Neural cell (in vitro differentiated cells): ENCODE measurements around the gene GMPPA.

ENCODE experiments used
- MXI1 ChIP-seq: fragments of 450-650 bp; conservative IDR thresholded peaks from 2 replicates; pipeline ENCODE4 v1.6.1; 2014; ENCODE audit warnings: antibody characterized with exemption, mild to moderate bottlenecking; ENCODE audit not compliant: poor library complexity, severe bottlenecking
- POLR2AphosphoS5 ChIP-seq: IDR thresholded peaks from 2 replicates; pipeline ENCODE4 v1.6.1; 2012
- RAD21 ChIP-seq: fragments of 450-650 bp; conservative IDR thresholded peaks from 2 replicates; pipeline ENCODE4 v1.6.1; 2014; ENCODE audit warnings: antibody characterized with exemption, mild to moderate bottlenecking, moderate library complexity
- SMC3 ChIP-seq: fragments of 450-650 bp; conservative IDR thresholded peaks from 2 replicates; pipeline ENCODE4 v1.6.1; 2014; ENCODE audit warnings: antibody characterized with exemption, mild to moderate bottlenecking, moderate library complexity; ENCODE audit not compliant: poor library complexity
- TF ChIP-seq, protein P1 (sequence below): fragments of 450-650 bp; IDR thresholded peaks from 2 replicates; pipeline ENCODE4 v1.5.1; 2014; ENCODE audit warnings: antibody characterized with exemption, mild to moderate bottlenecking, moderate library complexity; ENCODE audit not compliant: poor library complexity, severe bottlenecking
- TF ChIP-seq, protein P2 (sequence below): IDR thresholded peaks from 2 replicates; pipeline ENCODE4 v1.6.1; 2012; ENCODE audit warnings: borderline replicate concordance

DNA sequence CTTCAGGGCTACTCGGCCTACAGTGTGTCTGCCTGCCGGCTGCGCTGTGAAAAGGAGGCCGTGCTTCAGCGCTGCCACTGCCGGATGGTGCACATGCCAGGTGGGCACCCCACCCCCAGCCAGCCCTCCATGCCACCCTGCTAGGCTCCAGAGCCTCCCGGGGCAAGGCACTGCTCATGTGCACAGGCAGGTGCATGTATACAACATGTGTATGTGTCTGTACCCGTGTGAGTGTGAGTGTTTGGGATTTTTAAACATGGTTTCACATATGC, 33.6 kb downstream of the GMPPA start:
- TF ChIP-seq, protein P1, sequence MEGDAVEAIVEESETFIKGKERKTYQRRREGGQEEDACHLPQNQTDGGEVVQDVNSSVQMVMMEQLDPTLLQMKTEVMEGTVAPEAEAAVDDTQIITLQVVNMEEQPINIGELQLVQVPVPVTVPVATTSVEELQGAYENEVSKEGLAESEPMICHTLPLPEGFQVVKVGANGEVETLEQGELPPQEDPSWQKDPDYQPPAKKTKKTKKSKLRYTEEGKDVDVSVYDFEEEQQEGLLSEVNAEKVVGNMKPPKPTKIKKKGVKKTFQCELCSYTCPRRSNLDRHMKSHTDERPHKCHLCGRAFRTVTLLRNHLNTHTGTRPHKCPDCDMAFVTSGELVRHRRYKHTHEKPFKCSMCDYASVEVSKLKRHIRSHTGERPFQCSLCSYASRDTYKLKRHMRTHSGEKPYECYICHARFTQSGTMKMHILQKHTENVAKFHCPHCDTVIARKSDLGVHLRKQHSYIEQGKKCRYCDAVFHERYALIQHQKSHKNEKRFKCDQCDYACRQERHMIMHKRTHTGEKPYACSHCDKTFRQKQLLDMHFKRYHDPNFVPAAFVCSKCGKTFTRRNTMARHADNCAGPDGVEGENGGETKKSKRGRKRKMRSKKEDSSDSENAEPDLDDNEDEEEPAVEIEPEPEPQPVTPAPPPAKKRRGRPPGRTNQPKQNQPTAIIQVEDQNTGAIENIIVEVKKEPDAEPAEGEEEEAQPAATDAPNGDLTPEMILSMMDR = no peak
- TF ChIP-seq SMC3 (no peak), MXI1 (no peak), POLR2AphosphoS5 (no peak), RAD21 (no peak)
- TF ChIP-seq, protein P2, sequence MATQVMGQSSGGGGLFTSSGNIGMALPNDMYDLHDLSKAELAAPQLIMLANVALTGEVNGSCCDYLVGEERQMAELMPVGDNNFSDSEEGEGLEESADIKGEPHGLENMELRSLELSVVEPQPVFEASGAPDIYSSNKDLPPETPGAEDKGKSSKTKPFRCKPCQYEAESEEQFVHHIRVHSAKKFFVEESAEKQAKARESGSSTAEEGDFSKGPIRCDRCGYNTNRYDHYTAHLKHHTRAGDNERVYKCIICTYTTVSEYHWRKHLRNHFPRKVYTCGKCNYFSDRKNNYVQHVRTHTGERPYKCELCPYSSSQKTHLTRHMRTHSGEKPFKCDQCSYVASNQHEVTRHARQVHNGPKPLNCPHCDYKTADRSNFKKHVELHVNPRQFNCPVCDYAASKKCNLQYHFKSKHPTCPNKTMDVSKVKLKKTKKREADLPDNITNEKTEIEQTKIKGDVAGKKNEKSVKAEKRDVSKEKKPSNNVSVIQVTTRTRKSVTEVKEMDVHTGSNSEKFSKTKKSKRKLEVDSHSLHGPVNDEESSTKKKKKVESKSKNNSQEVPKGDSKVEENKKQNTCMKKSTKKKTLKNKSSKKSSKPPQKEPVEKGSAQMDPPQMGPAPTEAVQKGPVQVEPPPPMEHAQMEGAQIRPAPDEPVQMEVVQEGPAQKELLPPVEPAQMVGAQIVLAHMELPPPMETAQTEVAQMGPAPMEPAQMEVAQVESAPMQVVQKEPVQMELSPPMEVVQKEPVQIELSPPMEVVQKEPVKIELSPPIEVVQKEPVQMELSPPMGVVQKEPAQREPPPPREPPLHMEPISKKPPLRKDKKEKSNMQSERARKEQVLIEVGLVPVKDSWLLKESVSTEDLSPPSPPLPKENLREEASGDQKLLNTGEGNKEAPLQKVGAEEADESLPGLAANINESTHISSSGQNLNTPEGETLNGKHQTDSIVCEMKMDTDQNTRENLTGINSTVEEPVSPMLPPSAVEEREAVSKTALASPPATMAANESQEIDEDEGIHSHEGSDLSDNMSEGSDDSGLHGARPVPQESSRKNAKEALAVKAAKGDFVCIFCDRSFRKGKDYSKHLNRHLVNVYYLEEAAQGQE = no peak
